ENCODE results near the gene SLC38A3.
"Not testable (repeated sequence)": the region's sequence is repeated elsewhere in the genome, so short reads cannot be mapped to it uniquely, and the experiment has no call there.

Gene SLC38A3

DNA sequence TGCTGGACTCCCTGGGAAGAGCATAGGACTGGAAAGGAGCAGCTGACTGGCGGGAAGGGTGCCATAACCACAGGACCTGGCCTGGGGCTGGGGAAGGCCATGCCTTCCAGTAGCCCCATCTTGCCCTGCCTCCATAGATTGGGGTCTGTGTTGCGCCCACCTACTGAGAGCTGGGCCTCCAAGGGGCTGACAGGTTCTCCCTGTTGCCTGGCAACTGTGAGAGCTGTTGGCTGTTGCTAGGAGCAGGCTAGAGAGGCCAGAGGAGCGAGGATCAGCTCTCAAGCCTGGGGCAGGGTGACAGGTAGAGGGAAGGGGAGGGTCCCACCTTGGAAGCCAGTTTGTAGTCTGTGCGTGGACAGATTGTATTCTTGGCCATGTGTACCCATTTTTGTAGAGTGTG is 28.1 kb downstream of the SLC38A3 start:
- no peak for DNase-seq (ENCODE audit: low spot score)

DNA sequence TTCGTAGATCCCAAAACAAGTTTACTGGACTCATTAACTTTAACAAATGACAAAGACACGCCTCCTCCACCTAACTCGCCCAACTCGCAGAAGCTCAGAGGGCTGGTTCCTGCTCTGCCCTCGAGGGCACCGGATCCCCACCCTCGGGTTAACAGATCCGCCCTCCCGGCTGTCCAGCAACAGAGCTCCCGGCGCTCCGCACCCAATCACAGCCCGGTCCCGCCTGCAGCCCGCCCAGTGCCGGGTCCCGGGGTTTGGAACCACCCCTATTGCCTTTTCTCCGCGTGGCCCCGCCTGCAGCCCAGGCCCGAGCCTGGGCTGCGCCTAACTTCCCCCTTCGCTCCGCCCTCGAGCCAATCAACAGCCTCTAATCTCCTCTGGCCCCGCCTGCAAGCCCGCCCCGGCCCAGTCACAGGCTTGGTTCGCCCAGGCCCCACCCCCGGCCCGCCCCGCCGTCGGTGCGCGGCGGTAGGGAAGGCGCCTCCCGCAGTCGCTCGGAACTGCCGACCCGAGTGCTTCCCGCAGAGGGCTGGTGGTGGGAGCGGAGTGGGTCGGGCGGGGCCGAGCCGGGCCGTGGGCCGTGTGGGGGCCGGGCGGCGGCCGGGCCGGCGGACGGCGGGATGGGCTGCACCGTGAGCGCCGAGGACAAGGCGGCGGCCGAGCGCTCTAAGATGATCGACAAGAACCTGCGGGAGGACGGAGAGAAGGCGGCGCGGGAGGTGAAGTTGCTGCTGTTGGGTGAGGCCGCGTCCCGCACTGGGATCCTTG is 30.8 kb downstream of the SLC38A3 start, which contains the start of gene GNAI2:
Gene GNAI2, plus strand, starts transcription at position 489 of the 768 bp plus-strand sequence. Its CDS starts 132 bp downstream, at position 621.
- peak; percentile 99 for DNase-seq (ENCODE audit: low spot score)

DNA sequence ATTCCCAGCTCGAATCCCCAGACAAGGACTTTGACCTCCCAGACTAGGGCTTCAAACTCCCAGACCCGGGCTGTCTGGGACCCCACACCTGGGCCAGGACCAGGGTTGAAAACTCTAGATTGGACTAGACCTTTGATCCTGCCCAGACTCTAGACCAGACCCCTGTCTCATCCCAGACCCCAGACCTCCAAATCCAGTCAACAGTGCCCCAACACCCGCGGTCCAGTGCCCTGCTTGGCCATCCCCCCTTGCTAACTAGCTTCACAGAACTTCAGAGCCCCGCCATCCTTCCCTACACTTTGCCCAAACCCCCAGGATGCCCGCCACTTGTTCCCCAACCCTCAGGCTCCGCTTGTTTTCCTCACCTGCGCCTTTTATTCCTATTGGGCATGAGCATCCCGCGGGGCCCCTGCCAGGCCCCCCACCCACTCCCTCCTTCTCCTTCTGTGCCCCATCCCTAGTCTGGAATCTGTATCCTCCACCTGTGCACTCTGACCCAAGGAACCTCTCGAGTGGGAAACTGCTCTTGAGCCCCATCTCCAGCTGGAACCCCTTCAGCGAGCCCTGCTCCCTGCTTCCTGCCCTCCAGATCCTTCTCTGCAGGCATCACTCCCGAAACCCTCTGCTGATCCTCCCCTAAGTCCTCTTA is 31.5 kb downstream of the SLC38A3 start:
- no peak for DNase-seq (ENCODE audit: low spot score)

DNA sequence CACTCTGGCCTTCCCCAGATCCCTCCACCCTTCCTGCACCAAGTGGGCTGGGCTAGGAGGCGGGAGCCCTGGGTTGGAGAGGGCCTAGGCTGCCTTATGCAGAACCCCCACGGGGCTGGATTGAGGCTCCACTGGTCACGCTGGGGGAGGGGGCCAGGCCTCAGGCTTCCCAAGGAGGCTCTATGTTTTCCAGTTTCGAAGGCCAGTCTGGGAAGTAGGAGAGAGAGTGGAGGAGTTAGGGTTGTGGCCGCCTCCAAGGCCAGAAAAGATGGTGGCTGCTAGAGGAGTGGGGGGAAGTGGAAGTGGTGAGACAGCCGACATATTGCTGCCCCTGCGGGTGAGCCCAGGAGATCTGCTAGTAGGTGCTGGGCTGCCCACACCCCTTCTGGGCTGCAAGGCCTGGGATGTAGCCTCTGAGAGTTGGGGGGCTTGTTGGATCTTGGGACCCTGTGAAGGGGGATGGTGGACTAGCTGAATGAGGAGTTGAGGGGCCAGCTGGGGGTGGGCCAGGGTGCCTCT is 32.1 kb downstream of the SLC38A3 start:
- no peak for DNase-seq (ENCODE audit: low spot score)

DNA sequence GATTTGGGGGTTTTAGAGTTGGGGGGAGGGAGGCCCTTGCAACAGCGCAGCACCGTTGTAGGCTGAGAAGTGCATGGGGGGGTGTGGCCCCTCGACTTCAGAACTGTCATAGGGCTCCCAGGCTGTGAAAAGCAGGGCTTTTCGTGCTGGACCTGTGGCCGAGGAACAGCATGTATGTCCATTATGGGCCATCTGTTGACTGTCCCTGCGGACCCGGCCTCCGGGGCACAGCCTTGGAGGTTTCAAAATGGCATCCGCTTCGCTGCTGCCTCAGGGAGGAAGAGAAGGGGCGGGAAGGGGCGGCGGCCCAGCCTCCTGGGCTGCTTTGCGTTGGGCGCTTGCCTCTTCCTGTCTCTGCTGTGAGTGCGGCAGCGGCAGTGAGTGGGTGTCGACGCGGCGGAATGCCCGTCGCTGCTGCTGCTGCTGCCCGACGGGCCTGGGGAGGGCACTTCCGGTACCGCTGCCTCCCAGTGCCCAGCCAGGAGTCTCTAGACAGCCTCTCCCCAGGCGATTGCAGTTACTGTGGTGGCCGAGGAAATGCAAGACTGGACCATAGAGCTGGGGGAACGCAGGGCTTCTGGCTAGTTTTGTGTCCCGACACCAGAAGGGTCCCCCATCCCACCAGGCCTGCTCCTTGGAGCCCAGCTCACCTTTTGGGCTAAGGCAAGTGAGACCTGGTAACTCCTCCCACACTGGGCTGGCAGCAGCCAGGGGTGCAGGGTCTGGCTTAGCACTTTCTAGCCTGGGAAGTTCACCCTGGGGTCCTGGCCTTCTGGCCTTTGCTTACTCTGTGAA is 32.9 kb downstream of the SLC38A3 start:
- DNase-seq (ENCODE audit: low spot score): peak; percentile 85

DNA sequence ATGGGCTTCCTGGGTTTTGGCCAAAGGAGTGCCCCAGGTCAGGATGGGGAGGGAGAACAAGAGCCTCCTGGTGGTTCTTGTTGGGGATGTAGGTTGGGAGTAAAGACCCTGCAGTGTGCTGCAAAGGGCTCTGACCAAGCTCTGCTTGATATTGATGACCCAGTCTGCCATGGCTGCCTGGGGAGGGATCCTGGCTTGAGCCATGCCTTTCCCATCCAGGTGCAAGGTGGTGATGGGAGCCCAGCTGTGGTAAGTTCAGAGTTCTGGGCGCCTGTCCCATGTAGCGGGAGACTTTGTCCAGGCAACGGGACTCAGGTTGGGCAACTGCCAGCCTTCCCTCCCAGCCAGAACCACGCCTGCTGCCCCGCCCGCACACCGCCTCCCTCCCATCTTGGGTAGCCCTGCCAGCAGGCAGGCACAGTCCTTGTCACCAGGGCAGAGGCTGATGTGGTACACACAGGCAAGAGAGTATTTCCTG is 33.5 kb downstream of the SLC38A3 start:
- DNase-seq (ENCODE audit: low spot score): peak; percentile 85

DNA sequence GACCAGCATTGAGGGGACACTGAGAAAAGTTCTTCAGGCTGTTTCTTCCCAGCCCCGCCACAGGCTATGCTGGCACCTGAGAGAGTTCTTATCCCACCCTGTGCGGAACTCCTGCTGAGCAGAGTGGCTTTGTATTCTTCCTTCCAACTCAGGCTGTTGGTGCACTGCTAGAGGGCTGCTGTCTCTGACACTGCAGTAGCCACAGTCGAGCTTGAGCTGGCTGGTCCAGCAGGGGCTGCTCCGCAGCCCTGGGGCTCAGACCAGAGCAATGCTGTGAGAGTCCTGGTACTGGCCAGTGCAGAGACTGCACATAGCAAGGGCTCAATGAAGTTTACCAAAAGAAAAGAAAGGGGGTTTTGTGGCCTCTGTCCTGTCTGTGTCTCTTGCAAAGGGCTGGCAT is 34.6 kb downstream of the SLC38A3 start:
- DNase-seq (ENCODE audit: low spot score): no peak

DNA sequence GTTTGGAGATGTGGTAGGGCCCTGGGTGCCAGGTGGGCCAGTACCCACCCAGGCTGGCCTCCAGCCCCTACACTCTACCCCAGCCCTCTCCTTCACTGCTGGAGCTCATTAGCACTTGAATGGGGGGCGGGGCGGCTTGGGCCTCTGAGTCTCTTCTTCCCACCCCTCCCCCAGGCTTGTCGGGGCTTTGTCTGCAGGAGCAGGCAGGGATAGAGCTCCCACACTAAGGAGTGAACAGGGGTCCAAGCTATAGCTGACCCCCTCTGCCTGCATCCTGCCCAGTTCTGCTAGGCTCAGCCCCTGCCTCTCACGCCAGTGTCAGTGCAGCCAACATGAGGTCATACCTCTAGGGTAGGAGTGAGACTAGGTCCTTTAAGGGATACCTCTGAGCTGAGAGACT is 36.1 kb downstream of the SLC38A3 start:
- no peak for DNase-seq (ENCODE audit: low spot score)

DNA sequence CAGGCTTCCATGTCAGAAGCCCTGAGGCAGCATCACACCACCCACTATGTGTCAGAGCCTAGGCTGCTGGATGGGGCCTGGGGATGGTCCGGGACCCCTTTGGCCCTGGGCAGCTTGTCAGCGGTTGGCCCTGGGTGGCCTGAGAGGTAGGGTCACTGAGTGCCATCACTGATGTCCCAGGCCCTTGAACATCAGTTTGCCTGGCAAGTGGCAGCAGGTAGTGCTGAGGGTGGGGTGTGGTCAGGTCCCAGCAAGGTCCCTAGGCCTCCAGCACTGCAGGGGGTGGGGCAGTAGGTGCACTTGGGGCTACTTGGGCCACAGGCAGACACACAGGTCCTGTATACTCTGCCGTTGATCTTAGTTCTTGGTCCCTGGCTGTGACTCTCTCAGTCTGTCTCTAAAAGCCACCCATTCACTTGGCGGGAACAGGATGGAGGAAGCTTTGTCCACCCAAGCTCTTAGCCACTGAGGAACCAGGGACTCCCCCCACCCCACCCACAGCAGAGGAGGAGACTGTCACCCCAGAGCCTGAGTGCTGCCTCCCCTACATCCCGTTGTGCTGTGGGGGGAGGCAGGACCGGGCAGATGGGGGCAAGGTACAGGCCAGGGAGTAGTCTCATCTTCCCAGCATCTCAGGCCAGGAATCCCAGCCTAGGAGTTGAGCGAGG is 36.8 kb downstream of the SLC38A3 start:
- DNase-seq (ENCODE audit: low spot score): no peak

DNA sequence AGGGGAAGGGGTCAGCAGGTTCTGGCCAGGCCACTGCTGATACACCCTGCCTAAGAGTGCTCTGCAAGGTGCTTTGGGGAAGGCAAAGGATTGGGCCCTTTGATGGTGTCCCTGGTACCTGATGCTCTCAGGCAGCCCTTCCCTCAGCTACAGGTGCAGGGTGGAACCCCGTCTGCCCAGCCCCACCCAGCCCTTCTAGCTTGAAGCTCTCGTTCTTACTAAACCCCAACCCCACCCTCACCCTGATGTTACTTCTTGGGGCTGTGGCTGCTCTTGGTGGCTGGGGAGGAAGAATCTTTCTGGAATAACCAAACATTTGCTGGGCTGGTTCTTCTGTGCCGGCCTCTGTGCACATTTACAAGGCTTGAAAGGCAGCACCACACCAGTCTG is 37.3 kb downstream of the SLC38A3 start:
- no peak for DNase-seq (ENCODE audit: low spot score)

DNA sequence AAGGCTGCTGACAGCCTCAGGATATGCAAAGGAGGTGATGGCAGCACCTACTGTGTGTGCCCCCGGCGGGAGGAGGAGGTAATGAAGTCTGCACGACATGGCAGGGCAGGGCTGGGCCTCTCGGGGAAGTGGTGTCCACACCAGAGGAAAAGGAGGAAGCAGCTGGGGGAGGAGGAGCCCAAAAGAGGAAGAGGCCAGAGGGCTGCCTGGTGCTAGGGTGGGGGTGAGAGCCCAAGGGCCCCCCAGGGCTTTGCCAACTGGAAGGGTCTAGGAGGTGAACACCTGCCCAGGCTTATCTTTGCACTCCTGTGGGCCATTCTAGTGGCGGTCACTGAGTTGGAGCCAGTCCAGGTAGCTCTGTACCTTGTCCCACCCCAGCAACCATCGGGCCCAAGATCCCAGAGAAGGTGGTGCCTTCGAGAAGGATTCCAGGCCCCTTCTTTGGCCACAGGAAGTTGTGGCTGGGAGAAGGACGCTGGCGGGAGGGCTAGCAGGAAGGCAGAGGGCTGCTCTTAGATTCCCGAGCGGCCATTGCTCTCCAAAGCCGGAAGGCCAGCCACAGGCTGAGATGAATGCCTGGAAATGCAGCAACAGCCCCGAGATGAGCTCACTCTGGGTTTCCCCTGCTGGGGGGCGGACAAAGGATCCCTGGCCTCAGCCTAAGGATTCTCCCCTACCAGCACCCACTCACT is 37.9 kb downstream of the SLC38A3 start:
- peak; percentile 76 for DNase-seq (ENCODE audit: low spot score)

DNA sequence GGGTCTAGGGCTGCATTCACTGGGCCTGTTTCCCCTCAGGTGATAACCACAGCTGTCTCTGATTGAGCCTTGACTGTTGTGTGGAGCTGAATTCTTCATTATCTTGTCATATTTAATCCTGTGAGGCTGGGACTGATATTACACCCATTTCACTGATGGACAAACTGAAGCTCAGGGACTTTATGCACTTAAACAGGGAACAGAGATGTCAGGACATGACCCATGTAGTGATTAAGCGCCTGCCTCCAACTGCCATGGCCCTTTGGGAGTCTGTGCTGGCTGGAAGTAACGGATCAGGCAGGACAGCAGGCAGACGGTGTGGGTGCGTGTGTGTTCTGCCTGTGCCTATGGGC is 38.4 kb downstream of the SLC38A3 start:
- DNase-seq (ENCODE audit: low spot score): no peak

DNA sequence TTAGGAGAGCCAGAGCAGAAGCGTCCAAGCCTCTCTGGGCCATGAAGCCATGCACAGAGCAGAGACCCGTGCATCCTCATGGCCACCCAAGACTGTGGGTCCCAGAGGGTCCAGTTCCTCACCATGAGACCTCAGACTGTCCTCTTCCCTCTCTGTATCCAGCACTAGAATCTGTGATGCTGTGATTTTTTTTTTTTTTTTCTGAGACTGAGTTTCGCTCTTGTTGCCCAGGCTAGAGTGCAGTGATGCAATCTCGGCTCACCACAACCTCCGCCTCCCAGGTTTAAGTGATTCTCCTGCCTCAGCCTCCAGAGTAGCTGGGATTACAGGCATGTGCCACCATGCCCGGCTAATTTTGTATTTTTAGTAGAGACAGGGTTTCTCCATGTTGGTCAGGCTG is 39.7 kb downstream of the SLC38A3 start:
- not testable (repeated sequence) for DNase-seq (ENCODE audit: low spot score)

DNA sequence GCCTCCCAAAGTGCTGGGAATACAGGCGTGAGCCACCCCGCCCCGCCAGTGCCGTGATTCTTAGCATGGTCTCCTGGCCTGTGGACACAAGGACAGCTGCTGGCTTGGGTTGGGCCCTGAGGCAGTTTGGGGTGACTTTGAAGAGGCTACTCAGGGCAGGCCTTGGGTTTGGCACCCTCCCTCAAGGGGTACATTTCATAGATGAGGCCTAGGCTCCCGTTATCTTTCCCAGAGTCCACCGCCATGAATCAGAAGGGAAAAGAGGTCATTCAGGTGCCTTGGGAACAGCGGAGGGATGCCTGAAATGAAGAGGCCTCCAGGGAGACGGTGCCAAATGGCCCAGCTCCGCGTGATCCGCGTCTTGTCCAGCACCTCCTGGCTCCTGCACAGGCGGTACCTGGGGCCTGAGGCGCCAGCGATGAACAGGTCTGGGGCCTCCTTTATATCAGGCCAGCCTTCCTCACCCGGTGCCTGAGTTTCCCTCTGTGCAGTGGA is 40.2 kb downstream of the SLC38A3 start:
- DNase-seq (ENCODE audit: low spot score): no peak

DNA sequence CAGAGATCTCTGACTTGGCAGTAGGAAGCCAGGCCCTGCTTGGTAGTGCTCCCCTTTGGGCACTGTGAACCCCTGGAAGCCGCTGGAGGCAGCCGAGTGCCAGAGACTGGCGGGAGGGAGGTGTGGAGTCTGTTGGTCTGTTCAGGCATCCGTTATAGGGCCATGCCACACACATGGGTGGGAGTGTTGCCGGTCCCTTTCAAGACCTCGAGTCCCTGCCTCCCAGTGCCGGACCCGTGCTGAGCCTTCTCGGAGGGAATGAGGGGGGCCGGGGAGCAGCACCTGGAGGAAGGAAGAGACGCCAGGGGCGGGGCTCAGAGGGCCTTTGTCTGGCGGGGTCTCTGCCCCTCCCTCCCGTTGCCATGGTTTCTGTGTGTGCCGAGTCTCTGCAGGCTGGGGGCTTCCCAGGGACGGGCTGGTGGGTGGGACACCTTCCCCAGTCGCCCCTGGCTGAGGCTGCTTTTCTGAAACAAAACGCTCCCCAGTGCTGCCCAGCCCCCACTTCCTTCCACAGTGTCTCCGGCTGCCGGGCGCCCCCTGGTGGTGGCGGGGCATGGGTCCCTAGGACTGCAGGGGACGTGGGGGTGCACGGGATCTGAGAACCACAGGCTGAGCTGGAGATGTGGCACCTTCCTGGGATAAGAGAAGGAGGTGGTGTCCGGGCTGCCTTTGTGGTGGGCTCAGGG is 40.9 kb downstream of the SLC38A3 start:
- DNase-seq (ENCODE audit: low spot score): peak; percentile 87

DNA sequence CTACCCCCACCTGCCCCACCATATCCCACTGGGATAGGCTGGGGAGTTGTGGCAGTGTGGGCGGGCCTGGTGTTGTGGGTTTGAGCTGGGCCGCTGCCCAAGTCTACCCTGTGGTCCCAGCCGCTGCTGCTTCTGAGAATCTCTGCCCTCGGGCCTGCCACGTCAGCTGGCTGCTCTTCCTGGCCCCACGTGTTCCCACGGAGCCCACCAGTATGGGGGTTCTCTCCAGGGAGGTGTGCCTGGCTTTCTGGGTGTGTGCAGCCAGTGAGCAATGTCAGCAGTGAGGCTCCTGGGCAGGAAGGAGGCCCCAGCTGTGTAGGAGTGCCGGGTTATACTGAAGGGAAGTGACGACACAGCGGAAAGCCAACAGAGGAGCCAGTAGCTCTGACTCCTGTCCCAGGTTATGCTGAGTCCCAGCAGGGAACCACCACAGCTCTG is 41.5 kb downstream of the SLC38A3 start:
- DNase-seq (ENCODE audit: low spot score): no peak

DNA sequence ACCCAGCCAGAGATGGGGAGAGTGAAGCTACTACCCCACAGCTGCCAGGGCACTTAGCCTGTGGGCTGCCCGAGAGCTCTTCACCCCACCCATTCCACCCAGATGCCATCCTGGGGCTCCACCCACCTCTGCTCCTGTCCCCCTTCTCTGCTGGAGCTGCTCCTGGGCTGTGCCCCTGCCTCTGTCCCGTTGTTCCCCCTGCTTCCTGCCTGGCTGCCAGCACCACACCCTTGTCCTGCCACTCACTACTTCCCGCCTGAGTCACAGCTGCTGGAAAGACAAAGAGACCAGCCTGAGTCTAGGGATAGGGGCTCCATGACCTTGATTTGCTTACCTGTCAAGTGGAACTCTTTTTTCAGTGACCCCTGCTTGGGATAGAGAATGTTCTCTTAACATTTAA is 43.3 kb downstream of the SLC38A3 start:
- DNase-seq (ENCODE audit: low spot score): no peak

DNA sequence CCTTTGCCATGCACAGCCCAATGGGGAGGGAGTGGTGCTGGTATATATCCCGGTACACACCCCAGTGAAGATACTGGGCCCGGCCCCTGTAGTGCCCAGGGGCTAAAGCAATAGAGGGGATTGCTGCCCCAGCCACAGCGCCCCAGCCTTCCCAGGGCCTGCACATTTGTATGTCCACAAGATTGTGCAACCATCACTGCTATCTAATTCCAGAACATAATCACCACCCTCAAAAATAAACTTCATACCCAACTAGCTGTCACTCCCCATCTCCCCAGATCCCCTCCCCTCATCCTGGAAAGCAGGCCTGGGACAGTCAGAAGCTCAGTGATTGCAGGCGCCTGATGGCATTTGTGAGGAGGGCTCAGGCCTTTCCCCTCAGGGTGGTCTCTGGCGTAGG is 44.4 kb downstream of the SLC38A3 start:
- DNase-seq (ENCODE audit: low spot score): no peak

DNA sequence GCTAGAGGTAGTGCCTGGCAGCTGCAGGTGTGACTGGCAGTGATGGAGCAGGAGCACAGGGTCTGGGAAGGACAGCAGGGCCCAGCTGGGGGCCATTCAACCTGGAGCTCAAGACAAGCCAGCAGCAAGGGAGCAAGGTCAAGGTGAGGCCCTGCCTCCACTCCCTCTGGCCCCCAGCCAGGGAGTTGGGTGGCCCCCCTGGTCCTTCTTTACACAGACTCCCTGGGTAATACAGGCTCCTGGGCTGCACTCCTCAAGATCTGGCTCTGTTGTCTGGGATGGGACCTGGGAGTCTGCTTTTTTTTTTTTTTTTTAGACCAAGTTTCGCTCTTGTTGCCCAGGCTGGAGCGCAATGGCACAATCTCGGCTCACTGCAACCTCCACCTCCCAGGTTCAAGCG is 45.4 kb downstream of the SLC38A3 start:
- no peak for DNase-seq (ENCODE audit: low spot score)

DNA sequence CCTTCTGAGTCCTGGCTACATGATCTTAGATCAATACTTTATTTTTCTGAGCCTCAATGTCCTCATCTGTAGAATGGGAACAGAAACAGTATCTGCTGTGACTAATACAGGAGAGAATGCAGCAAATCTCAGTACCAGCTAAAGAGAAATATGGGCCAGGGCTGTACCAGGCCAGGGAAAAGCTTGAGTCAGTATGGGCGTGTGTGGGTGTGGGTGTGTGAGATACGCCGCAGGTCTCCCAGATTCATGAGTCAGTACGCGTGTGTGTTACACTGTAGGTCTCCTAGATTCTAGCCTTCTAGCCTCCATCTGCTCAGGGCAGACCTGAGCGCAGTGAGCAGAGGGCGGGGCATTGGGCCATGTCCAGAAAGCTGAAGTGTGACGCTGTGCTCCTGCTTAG is 46.1 kb downstream of the SLC38A3 start:
- no peak for DNase-seq (ENCODE audit: low spot score)

Data from Ammon's horn (tissue), 1 donor.